ENCODE data around the gene GPC6. TPM values are rescaled to one million over a fixed set of nuclear protein-coding genes. Genes with fewer than 3 reads are reported as not detected.

GPC6 gene
- total RNA-seq, 1 donor from 2014 or later = 50.3 TPM

- H3K27ac Mint-ChIP-seq = no peak overlapping the region
- no peak overlapping the region for H3K4me3 Mint-ChIP-seq (ENCODE audit: low read depth)
- H3K27me3 Mint-ChIP-seq = no peaks in the 10 kb centered on the region
- peaks cover 6% of the 10 kb centered on the region for H3K9me3 Mint-ChIP-seq (ENCODE audit: low read depth)
- H3K36me3 Mint-ChIP-seq (ENCODE audit: insufficient read depth) = no peaks in the 10 kb centered on the region
- H3K4me1 Mint-ChIP-seq (ENCODE audit: low read depth) = peaks cover 9% of the 10 kb centered on the region
- no peak for DNase-seq (ENCODE audit: low spot score, unreplicated experiment)
- TF ChIP-seq CTCF (IDR thresholded peaks at IDR 0.05; ENCODE audit: unreplicated experiment) = no peak
These were observed 1028.1 kb downstream of the GPC6 start for GRCh38 chr13:94254737-94255136.

GRCh38 chr13:94256721-94257120 lies 1030.1 kb downstream of the GPC6 start:
- no peak overlapping the region for H3K27ac Mint-ChIP-seq
- H3K27me3 Mint-ChIP-seq = no peaks in the 10 kb centered on the region
- no peak for TF ChIP-seq CTCF (IDR thresholded peaks at IDR 0.05; ENCODE audit: unreplicated experiment)
- H3K4me1 Mint-ChIP-seq (ENCODE audit: low read depth) = peaks cover 15% of the 10 kb centered on the region
- DNase-seq (ENCODE audit: low spot score, unreplicated experiment) = no peak
- H3K4me3 Mint-ChIP-seq (ENCODE audit: low read depth) = no peak overlapping the region
- H3K9me3 Mint-ChIP-seq (ENCODE audit: low read depth) = no peaks in the 10 kb centered on the region
- no peaks in the 10 kb centered on the region for H3K36me3 Mint-ChIP-seq (ENCODE audit: insufficient read depth)

- Mint-ChIP-seq H3K36me3 (ENCODE audit: insufficient read depth) (peaks cover 3% of the 10 kb centered on the region), H3K4me3 (ENCODE audit: low read depth) (no peak overlapping the region), H3K9me3 (ENCODE audit: low read depth) (no peaks in the 10 kb centered on the region), H3K4me1 (ENCODE audit: low read depth) (peaks cover 17% of the 10 kb centered on the region), H3K27ac (no peak overlapping the region), H3K27me3 (no peaks in the 10 kb centered on the region)
- TF ChIP-seq CTCF (IDR thresholded peaks at IDR 0.05; ENCODE audit: unreplicated experiment) = no peak
- no peak for DNase-seq (ENCODE audit: low spot score, unreplicated experiment)
These were observed 1033.4 kb downstream of the GPC6 start for GRCh38 chr13:94259984-94260383.

GRCh38 chr13:94261163-94261562 lies 1034.6 kb downstream of the GPC6 start:
- no peak for TF ChIP-seq CTCF (IDR thresholded peaks at IDR 0.05; ENCODE audit: unreplicated experiment)
- Mint-ChIP-seq H3K27ac (no peak overlapping the region), H3K9me3 (ENCODE audit: low read depth) (no peaks in the 10 kb centered on the region), H3K4me3 (ENCODE audit: low read depth) (no peak overlapping the region), H3K27me3 (no peaks in the 10 kb centered on the region), H3K4me1 (ENCODE audit: low read depth) (peaks cover 17% of the 10 kb centered on the region), H3K36me3 (ENCODE audit: insufficient read depth) (peaks cover 5% of the 10 kb centered on the region)
- no peak for DNase-seq (ENCODE audit: low spot score, unreplicated experiment)

GRCh38 chr13:94263038-94263437 lies 1036.4 kb downstream of the GPC6 start:
- H3K27me3 Mint-ChIP-seq = no peaks in the 10 kb centered on the region
- H3K4me1 Mint-ChIP-seq (ENCODE audit: low read depth) = peaks cover 17% of the 10 kb centered on the region
- no peak for TF ChIP-seq CTCF (IDR thresholded peaks at IDR 0.05; ENCODE audit: unreplicated experiment)
- H3K27ac Mint-ChIP-seq = no peak overlapping the region
- H3K36me3 Mint-ChIP-seq (ENCODE audit: insufficient read depth) = peaks cover 7% of the 10 kb centered on the region
- H3K4me3 Mint-ChIP-seq (ENCODE audit: low read depth) = no peak overlapping the region
- no peaks in the 10 kb centered on the region for H3K9me3 Mint-ChIP-seq (ENCODE audit: low read depth)
- DNase-seq (ENCODE audit: low spot score, unreplicated experiment) = no peak

All from progenitor cell of endocrine pancreas (in vitro differentiated cells).